Fibroblast of the conjunctiva (primary cell): Measurements from ENCODE around the gene XRCC4.
"Not testable (repeated sequence)": the region's sequence is repeated elsewhere in the genome, so short reads cannot be mapped to it uniquely, and the experiment has no call there.

Experiments used
- DNase-seq: peaks from one replicate; pipeline ENCODE4 v3.0.0-alpha.2; 2010; ENCODE audit warnings: low read depth

The XRCC4 gene

DNA sequence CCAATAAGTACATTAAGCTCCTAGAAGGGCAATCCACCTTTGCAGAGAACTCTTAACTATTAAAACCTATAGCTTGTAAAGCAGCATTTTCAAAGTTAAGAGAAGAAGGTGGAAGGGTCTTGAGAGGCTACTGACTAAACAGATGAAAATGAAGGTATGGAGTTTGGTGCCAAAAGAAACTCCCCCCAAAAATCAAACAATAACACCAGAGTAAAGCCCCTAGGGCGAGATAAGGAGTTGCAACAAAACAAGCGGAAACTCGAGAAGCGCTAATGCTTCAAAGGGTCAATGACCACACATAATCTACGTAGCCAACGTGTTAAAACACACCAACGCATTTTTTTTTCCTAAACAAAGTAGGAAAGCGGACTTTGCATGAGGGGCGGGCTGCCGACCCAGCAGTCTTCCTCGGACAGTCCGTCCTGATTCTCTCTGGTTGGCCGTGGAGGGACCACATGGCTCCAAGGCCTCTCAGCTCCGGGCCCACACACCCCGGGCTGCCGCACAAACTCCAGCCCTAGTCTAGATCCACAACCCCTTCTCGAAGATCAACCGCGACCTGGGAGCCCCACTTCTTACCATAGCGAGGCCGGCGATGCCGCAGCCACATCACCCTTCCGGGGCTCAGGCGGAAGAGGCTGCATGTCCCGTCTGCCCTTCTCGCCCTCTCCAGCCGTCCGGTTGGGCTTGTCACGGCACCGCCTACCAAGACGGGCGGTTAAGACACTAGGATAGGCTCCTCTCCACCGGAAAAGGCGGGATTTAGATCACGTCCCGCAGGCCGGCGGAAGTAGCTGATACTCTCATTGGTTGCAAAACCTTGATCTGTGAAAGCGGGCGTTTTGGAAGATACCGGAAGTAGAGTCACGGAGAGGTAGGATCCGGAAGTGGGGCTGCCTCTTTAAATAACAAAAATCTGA lies at the start of gene XRCC4, which contains the start of gene TMEM167A:
XRCC4 (plus strand) TSS at position 806 of the 920 bp plus-strand sequence. CDS start 27,373 bp downstream, outside the sequence.
TMEM167A (minus strand) TSS at position 653 of the 920 bp plus-strand sequence; CDS start at position 582, 71 bp downstream.
- DNase-seq: peak; percentile 98

DNA sequence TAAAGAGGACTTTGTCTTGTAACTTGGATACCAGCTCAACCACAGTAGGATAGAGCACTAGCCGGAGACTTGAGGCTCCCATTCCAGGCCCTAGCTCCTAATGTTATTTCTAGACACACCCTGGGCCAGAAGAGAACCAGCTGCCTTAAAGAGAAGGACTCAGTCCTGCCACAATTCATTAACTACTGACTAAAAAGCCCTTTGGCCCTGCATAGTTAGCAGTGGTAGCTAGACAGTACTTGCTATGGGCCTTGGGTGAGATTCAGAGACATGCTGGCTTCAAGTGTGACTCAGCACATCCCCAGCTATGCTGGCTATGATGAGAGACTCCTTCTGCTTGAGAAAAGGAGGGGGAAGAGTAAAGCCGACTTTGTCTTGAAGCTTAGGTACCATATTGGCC lies 47.4 kb upstream of the XRCC4 start:
- DNase-seq: no peak

DNA sequence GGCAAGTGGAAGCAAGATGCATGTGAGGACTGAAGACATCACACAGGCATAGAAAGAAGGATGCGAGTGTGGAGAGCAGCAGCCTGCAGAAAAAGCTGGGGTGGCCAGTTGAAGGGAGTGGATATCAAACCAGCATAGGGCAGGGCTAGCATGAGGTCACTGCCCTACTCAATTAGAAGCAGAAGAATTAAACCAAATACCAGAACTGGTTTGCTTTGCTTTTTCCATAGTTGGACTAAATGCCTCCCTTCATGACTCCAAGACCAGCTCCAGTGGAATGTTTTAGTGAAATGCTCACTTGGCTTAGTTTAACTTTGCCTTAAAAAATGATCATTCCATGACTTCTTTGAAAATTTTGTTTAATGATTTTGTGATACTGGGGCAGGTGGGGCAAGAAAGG lies 46.0 kb upstream of the XRCC4 start:
- DNase-seq: no peak

DNA sequence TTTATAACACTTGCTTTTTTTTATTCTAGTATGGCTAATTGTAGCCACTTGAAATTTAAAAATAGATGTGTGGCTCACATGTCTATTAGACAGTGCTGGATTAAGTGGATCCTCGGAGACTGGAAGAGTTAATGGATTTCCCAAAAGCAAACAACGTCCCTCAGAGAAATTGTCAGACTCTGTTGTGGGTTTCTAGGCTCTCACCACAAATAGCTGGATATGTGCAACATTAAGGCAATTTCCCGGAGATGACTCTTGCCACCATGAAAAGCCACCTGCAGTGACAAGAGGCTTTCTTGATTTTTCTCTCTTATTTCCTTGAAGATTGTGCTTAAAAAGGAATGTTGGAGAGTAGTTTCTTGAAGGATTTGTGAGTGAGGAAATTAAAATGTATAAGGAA lies 43.3 kb upstream of the XRCC4 start:
- DNase-seq: no peak

DNA sequence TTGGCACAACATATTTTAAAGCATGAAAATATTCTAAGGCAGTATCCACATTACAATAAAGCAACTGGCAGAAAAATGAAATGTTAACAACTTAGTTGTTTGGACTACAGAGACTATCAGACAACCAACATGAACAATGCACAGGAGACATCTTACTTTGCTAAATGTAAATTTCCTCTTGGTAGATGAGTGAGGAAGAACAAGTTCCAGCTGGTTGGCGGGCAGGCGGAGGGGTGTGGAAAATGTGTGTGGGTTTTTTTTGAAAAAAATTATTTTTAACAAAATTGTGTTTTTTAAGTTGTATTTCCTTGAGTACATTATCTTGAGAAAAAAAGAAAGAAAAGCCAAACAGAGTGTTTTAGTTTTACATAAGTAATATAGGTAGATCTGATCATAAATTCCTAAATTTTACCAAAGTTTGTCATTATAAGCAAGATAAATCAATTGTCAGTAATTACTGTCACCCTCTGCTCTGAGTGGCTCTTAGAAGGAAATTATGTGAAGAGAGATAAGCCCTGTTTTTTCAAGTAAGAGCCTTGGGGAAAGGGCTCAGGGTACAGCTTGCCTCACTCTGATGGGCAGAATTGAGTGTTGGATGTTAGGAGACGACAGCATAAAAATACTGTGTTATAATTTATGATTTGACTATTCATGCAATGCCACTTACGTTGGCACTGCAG lies 42.7 kb upstream of the XRCC4 start:
- DNase-seq: no peak

DNA sequence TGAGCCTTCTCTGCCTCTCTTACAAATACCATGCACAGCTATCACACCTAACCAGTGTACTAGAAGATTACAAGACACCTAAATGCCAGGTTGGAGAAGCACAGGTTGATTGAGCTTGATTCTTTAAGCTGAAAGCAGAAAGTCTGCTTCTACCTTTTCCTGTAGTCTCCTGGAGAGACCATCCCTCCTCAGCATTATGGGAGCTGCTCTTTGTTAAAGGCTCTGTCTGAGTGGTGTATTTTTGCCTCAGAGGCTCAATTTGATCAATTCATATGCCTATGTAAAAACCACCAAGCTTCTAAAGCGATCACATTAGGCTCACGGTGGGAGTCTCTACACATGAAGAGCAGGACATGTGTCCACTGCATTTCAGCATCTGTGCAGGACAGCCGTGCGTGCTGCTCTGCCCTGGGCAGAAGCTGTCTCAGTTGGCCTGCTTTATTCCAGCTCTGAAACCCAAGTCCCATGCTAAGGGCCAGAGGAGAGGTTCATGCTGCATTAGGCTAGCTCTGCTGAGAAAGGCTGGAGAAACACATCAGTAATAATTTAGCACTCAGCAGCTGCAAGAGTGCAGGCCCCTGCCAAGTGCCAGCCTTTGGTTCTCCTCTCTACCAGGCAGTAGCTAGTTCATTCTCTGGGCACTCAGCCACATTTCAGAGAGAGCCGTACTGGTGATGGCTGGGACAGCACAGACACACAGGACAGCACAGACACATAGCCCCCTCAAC lies 41.8 kb upstream of the XRCC4 start:
- DNase-seq: no peak

DNA sequence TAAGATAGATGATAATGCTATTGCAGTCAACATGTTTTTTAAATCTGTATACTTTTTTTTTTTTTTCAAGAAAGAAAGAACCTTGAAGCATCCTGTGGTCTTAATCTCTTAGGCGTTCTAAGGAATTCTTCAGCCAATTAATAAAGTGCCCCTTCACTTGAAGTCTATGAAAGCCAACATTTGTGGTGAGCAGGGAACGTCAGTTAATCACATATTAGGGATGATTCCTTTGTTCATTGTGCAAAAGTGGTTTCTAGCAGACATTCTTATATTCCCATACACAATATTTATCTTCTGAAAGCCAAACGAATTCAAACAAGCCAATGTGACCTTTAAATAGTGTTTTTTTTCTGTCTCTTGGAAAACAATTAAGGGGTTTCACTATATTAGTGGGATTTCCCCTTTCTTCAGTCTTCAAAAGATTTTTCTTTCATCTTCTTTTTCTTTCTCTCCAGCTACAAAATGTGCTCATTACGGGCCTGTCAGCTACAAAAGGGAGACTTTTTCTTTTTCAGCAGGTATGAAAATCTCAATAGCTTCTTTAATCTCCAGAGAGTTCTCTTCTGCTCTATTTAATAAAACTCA lies 40.3 kb upstream of the XRCC4 start:
- DNase-seq: no peak

DNA sequence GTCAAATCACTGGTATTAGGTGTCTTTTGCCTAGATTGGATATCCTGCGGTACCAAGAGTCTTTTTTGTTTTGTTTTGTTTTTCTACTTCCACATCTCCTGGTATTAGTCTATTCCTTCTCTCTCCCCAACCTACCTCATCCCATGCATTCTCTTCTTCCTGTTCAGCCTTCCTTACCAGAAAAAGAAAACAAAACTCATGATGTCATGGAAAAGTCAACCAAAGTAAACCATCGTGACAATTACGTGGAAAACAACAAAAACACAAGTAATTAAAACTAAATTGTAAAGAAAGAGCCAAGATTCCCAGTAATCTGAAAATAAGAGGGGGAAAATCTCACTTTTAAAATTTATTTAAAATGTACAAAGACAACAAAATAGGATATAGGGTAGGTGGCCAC lies 38.4 kb upstream of the XRCC4 start:
- DNase-seq: no peak

DNA sequence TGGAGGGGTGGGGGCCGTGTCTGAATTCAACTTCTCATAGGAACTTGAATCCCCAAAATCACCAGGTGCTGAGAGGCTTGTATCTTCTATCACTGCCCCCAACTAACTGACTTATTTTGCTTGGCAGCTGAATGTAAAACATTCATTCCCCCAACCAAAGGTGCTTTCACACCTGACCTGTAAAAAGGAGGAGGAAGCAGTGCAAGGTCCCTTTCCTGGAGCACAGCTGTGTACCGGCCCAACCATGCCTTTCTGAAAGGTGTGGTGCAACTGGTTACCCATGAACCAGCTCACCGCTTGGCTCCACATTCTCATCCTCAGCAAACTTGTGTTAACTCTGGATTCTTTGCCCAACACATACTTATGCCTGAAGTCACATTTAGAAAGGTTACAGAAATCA lies 34.8 kb upstream of the XRCC4 start:
- no peak for DNase-seq

DNA sequence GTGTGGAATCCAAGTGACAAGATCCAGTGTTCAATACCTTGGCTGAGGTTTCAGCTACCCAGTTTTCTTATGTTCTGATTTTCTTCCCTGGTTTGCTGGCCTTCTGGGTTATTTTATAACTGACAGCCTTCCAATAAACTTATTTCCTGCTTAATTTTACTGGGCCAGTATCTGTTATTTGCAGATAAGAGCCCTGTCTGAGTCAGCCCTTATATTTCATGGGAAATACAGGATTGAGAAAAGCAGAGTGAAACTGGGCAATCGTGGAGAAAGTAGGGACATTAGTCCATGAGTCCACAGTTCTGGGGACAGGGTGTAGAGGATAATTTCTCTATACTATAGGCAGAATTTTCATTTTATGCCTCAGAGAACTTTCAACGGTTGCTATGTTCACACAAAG lies 32.4 kb upstream of the XRCC4 start:
- DNase-seq: no peak

DNA sequence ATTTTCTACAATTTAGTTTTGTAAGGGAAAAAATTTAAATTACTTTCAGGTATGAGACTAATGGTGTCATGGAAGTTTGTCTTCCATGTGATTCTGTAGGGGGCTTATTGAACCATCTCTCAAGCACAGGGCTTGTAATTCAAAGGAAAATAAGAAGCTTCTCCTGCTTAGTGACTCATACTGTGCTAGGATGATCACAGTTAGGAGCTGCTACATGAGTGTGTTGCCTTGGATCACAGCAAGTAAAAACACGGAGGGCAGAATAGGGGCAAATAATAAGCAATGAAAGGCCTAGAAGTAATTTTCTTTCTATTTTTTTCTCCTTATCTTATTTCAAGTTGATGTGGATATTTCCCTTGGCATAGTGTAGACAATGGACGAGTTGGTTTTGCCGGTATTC lies 29.1 kb upstream of the XRCC4 start:
- DNase-seq: no peak

DNA sequence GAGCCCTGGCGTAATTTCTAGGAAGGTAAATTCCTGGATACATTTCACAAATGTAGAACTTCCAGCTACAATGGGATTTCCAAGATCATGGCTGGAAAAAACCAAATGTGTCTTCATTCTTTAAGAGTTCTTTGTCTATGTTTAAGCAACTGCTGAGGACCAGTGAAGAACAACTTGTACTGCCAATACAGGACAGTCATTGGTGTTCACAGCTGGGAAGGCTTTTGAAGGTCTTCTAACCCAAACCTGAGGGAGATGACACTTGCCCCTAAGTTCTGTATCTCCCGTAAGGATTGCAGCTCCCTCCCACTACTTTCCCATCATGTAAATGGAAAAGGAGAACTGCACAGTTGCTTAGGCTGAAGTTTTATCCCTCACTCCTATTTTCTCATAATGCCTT lies 28.5 kb upstream of the XRCC4 start:
- DNase-seq: no peak

DNA sequence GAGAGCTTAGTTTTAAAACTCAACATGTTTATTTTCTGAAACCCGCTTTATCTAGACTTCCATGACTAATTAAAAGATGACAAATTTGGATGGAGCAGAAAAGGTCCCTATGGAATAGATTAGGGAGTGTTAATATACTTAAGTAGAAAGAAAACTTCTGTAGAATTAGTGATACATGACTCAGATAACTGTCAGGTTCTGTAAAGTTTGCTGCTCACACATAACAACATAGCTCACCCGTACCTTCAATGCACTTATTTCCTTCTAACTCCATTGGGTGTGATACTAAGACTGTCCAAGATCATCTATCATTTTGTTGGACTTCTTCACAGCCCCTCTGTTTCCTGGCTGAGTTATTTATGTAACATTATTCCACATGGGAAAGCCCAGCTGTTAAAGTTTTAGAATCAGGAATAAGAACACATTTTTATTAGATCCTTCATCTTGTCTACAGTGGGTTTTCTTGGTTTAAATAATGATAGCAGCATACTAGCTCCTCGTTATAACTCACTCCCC lies 27.9 kb upstream of the XRCC4 start:
- no peak for DNase-seq

DNA sequence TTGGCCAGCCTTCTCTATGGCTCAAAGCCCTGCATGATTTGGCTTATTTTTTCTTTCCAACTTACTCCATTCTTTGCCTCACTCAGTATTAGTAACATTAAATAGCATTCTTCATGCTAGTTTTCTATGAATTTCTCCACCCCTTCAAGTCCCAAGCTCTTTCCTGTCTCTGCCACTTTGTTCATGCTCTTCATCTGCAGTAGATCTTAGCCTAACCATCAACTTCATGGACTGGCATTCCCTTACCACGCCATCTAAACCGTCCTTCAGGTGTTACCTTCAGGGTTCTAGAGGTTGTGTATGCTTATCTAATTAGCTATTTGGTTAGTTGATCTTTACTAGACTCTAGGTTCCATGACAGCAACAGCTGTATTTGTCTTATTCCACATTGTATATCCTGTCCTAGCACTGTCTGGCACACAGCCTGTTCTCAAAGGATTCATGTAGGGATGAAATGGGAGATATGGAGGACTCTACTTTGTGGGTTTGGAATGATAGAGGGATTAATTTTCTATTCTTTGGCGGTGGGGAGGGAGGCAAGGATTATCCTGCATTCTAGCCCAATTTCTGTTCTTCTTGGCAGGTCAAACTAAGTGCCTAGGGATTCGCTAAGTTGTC lies 26.5 kb upstream of the XRCC4 start:
- no peak for DNase-seq

DNA sequence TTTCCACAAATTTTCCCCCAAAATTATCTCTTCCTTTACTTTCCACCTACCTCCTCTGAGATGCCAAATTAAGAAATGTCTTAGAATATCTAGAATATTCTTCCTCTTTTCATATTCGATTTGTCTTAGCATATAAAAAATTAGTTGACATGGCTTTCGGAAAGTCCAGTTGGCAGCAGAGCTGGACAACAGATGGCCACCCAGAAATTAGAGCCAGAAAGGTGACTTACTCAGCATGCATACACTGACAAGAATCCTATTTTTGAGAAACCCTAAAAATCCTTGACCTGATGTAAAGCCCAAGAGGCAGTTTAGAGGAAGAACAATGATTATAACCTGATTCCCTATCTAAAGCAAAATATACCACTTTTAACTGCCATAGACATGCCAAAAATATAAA lies 22.2 kb upstream of the XRCC4 start:
- no peak for DNase-seq

DNA sequence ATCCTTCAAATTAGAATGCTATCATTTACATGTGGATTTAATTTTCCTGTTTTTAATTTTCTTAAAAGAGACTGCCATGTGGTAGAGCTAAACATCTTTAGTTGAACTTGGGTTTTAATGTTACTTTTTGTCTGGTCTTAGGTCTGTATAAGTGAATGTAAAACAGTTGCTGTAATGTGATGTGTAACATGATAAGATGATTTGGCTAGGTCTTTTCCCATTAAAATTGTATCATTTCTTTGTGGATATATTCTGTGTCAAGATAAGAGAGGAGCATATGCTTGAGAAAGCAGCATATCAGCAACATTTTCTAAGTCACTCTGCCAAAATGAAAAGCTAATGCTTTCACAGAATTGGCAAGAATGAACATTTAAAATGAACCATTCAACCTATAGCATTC lies 18.6 kb upstream of the XRCC4 start:
- no peak for DNase-seq

DNA sequence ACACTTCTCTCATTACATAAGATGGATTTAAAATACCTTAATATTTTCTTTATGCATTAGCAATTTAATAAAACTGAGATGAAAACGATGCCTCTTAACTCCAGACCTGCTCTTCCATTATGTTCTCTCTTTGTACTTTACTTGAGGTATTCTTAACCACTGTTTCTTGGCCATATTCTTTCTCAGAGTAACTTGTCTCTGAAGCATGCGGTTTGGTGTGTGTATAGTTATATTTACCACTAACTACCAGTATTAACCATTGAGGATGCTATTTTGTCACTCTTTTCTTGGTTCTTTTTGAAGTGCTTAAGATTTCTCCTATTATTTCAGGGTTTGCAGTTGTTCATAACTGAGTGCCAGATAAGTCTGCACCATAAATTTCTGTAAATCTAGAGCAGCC lies 18.0 kb upstream of the XRCC4 start:
- no peak for DNase-seq

DNA sequence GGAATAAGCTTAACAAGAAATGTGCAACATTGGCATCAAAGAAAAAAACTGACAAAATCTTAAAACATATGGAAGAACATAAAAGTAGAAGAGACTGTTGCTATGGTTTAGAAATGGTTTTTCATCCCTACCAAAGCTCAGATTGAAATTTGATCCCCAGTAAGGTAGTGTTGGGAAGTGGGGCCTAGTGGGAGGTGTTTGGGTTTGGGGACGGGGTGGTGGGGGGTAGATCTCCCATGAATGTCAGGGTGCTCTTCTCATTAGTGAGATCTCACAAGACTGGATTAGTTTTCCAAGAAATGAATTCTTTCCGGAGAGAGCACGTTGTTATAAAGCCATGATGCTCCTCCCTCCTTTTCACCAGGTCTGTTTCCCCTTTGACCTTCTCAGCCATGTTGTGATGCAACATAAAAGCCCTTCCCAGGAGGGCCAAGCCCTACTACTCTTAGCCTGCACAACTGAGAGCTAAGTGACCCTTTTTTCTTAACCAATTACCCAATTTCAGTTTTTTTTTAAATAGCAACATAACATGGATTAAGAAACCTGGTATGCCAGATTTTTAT lies 10.7 kb upstream of the XRCC4 start:
- no peak for DNase-seq

DNA sequence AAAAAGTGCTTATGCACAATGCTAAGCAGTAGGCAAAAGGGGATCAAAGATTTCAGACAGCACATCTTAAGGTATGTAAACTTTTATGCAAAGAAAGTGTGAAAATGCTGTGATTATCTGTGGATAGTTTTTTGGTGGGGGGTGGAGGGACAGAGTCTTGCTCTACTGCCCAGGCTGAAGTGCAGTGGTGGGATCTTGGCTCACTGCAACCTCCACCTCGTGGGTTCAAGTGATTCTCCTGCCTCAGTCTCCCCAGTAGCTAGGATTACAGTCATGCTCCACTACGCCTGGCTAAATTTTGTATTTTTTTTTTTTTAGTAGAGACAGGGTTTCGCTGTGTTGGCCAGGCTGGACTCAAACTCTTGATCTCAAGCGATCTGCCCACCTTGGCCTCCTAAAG lies 10.0 kb upstream of the XRCC4 start:
- DNase-seq: not testable (repeated sequence)

DNA sequence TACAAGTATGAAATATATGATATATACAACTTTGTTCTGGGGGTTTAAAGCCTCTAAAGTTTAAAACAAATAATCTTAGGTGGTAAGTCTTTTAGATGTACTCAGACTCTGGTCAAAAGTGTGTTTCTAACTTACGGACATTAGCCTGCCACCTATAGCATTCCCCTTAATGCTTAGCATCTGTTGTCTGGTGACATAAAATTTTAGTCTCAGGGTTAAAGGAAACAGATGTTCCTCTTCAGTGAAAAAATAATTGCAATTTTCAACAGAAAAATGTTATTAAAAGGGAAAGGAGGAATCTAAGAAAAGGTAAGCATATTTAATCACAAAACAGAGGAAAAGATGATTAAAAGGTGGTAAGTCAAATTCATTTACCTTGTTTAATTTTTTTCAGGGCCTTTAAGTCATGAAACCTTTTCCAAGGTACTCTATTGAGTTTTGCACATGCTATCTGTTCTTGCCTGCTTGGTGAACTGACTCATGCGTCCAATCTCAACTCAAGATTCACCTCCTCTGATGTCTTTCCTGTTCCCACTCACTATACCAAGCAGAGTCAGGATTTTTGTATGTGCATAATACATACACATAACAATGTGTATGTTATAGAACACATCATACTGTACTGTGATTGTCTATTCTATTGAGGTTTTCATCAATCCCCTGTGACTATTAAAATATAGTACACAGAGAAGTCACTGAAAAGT lies 8.1 kb upstream of the XRCC4 start:
- no peak for DNase-seq
